PC-3 (cell line): ENCODE results near the gene METAP1D.

Experiments used
- CTCF ChIP-seq: fragments of 300-600 bp; sonication (generic); conservative IDR thresholded peaks from 2 replicates; pipeline ENCODE4 v1.5.1; 2017; ENCODE audit warnings: antibody characterized with exemption, low read depth, mild to moderate bottlenecking, low read length
- EZH2 ChIP-seq: fragments of 300-600 bp; sonication (generic); IDR thresholded peaks from one replicate; pipeline ENCODE4 v1.6.1; 2017; ENCODE audit warnings: antibody characterized with exemption, mild to moderate bottlenecking, low read length; ENCODE audit not compliant: unreplicated experiment

DNA sequence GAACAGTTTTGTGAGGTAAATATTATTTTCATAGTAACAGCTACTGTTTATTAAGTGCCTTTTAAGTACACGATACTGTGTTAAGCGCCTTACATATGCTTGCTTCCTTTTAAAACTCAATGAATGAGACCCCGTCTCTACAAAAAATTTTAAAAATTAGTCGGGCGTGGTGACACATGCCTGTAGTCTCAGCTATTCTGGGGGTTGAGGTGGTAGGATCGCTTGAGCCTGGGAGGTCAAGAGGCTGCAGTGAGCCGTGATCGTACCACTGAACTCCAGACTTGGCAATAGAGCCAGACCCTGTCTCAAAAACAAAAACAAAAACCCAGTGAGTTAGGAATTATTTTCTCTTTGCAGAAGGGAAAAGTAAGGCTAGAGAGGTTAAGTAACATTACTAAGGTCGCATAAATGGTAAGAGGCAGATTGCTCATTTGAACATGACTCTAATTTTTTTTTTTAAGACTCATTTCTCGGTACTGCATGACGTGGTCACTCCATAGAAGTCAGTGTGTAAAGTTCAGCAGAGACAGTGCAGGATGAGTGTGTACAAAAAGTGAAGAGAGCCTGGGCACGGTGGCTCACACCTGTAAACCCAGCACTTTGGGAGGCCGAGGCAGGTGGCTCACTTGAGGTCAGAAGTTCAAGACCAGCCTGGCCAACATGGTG, 1.1 kb downstream of the METAP1D start:
- TF ChIP-seq CTCF = no peak
- no peak for TF ChIP-seq EZH2
